Thymus (tissue), 11 donors: Measurements from ENCODE around the gene NR1I2. TPM values are rescaled to one million over a fixed set of nuclear protein-coding genes. Genes with fewer than 3 reads are reported as not detected.

Experiments
- DNase-seq, 9 donors: peaks; one replicate each; pipeline ENCODE4 v3.0.0-alpha.2; 2013; ENCODE audit warnings: low spot score in 9 of 9, low read depth in 6 of 9, missing footprints in 1 of 9
- H3K27ac ChIP-seq, 2 donors: one replicate each; pipeline ENCODE4 v1.5.1; 2013; ENCODE audit warnings: control low read depth in 1 of 2, low read depth in 1 of 2, low read length in 1 of 2, mild to moderate bottlenecking in 1 of 2, moderate library complexity in 1 of 2
- H3K27me3 ChIP-seq, 2 donors: one replicate each; pipeline ENCODE4 v1.5.1; 2013; ENCODE audit warnings: low read length in 1 of 2; ENCODE audit not compliant: control insufficient read depth in 2 of 2, insufficient read depth in 1 of 2
- H3K36me3 ChIP-seq, 2 donors: one replicate each; pipeline ENCODE4 v1.5.1; 2013; ENCODE audit warnings: low read length in 1 of 2, mild to moderate bottlenecking in 1 of 2, moderate library complexity in 1 of 2; ENCODE audit not compliant: control insufficient read depth in 2 of 2, insufficient read depth in 2 of 2
- H3K4me1 ChIP-seq, 2 donors: one replicate each; pipeline ENCODE4 v1.5.1; 2013; ENCODE audit warnings: low read length in 2 of 2; ENCODE audit not compliant: control insufficient read depth in 2 of 2, insufficient read depth in 2 of 2
- H3K4me3 ChIP-seq, 2 donors: one replicate each; pipeline ENCODE4 v1.5.1; 2013; ENCODE audit warnings: low read length in 2 of 2, control low read depth in 1 of 2, mild to moderate bottlenecking in 1 of 2
- H3K9me3 ChIP-seq, 2 donors: one replicate each; pipeline ENCODE4 v1.5.1; 2013; ENCODE audit warnings: low read length in 1 of 2, mild to moderate bottlenecking in 1 of 2; ENCODE audit not compliant: control insufficient read depth in 2 of 2, insufficient read depth in 1 of 2
- WGBS: extraction: QIAGEN DNeasy Blood & Tissue Kit; methylation state at CpG from one replicate; pipeline ENCODE4 v1.1.7; 2013; 5-methylcytosine and 5-hydroxymethylcytosine counted together
- polyA plus RNA-seq: library from polyadenylated mRNA; stranded (reverse); fragments of 200-250 nt; gene quantifications from one replicate; pipeline ENCODE4 v1.2.3, GENCODE V29; 2013
- total RNA-seq: library from RNA; stranded (reverse); fragments of 120-200 nt; gene quantifications from one replicate; pipeline ENCODE4 v1.2.4, GENCODE V29; 2013
- donor health status: healthy.

The NR1I2 gene
- total and polyA plus RNA-seq, 2 donors: 0.14 to 0.21 TPM

- Histone ChIP-seq H3K9me3 (no peaks in the 10 kb centered on the region), H3K36me3 (peaks cover 14 to 21% of the 10 kb centered on the region in 2 donors), H3K4me1 (no peaks in the 10 kb centered on the region), H3K4me3 (no peak overlapping the region), H3K27ac (no peak overlapping the region), H3K27me3 (no peaks in the 10 kb centered on the region)
- no peak for DNase-seq
- WGBS: 98% methylated on average over 2 of the region's 2 CpGs
Measured at GRCh38 chr3:119829420-119829819, 47.5 kb downstream of the NR1I2 start.

DNA sequence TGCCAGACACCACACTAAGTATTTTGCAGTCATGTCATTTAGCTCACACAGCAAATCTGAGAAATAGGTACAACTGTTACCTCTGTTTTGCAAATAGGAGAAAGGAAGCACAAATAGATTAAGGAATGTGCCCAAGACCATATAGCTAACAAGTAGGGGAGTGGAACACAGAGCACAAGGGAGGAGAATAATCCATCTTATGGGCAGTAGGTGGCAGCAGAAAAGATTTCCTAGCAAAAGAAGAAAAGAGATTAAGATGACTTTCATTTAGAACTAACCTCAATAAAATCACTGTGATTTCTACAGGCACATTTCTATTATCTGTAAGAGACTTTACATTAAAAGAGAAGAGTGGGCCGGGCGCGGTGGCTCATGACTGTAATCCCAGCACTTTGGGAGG, 49.1 kb downstream of the NR1I2 start:
- no peaks in the 10 kb centered on the region for H3K27me3 ChIP-seq
- no peak for DNase-seq
- H3K27ac ChIP-seq: no peak overlapping the region
- H3K36me3 ChIP-seq: peaks cover 4 to 8% of the 10 kb centered on the region in 2 donors
- H3K4me3 ChIP-seq: no peak overlapping the region
- WGBS: 96% methylated on average over 3 of the region's 3 CpGs
- H3K4me1 ChIP-seq: no peaks in the 10 kb centered on the region
- no peaks in the 10 kb centered on the region for H3K9me3 ChIP-seq

- H3K36me3 ChIP-seq: peaks cover under 1% of the 10 kb centered on the region in 2 donors
- DNase-seq: no peak
- H3K4me1 ChIP-seq: no peaks in the 10 kb centered on the region
- no peak overlapping the region for H3K4me3 ChIP-seq
- H3K27me3 ChIP-seq: no peaks in the 10 kb centered on the region
- no peak overlapping the region for H3K27ac ChIP-seq
- WGBS: 85% methylated on average over 1 of the region's 1 CpG
- H3K9me3 ChIP-seq: no peaks in the 10 kb centered on the region
Measured at GRCh38 chr3:119831941-119832371, 50.1 kb downstream of the NR1I2 start.

DNA sequence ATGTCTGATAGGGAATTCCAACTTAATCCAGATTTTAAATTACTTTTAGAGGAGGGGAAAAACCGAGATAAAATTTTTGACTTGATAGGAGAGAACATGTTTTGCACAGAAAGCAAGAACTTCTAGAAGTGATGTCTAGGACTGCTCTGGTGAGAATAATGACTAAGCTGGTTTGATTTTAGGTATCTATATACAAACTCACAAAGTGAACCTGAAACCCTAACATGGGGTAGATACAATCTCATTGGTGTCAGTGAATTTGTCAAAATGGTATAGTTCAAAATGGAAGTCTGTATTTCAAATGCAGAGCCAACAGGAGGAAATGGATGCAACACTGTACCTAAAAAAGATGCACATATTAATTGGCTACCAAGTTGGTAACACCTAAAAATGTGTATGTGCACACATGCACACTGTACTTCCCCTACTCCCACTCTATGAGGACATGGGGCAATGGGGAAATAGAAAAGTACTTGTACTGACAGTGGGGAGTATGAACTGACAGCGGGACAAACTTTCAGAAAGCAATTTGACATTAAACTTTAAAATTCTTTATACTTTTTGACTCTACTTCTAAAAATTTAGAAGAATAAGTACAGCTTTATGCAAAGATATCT, 53.0 kb downstream of the NR1I2 start:
- no peak for DNase-seq
- no peaks in the 10 kb centered on the region for H3K9me3 ChIP-seq
- no peak overlapping the region for H3K27ac ChIP-seq
- no peaks in the 10 kb centered on the region for H3K36me3 ChIP-seq
- H3K27me3 ChIP-seq: no peaks in the 10 kb centered on the region
- H3K4me3 ChIP-seq: no peak overlapping the region
- WGBS: 97% methylated on average over 2 of the region's 2 CpGs
- no peaks in the 10 kb centered on the region for H3K4me1 ChIP-seq

GRCh38 chr3:119835556-119835955, 53.7 kb downstream of the NR1I2 start:
- Histone ChIP-seq H3K27ac (no peak overlapping the region), H3K9me3 (no peaks in the 10 kb centered on the region), H3K27me3 (no peaks in the 10 kb centered on the region), H3K4me3 (no peak overlapping the region), H3K36me3 (no peaks in the 10 kb centered on the region), H3K4me1 (no peaks in the 10 kb centered on the region)
- DNase-seq: no peak

DNA sequence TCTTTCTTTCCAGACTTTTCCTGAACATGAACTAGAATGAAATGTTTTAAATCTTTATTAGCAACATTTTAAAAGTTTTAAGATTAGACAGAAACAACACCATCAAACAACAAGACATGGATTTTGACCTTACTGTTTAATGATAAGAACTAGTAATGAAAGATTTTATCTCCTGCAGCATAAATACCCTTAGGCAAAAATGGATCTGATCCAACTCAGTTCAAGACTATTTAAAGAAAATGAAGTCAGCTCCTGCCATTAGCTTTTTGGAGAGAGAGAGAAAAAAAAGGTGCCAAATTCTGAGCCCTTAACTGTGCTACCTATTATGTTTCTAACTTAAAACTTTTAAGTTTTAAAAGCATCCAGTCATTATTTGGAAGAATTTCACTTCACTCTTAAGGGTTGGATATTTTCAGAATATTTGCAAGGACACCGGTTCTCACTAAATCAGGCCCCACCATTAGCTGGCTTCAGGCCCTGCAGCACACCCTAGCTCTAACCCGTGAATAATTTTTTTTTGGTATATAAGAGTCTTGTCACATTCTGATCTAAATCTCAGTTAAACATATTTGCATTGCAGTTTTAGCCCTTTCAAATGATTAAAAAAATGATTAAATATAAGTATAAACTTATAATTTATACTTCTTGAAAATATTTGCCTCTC, 60.0 kb downstream of the NR1I2 start:
- Histone ChIP-seq H3K9me3 (no peaks in the 10 kb centered on the region), H3K4me1 (no peaks in the 10 kb centered on the region), H3K4me3 (no peak overlapping the region), H3K27ac (no peak overlapping the region), H3K27me3 (no peaks in the 10 kb centered on the region), H3K36me3 (peaks cover 3 to 9% of the 10 kb centered on the region in 2 donors)
- WGBS: 95% methylated on average over 2 of the region's 2 CpGs
- no peak for DNase-seq

- Histone ChIP-seq H3K36me3 (peaks cover 0 to 2% of the 10 kb centered on the region in 2 donors), H3K4me1 (no peaks in the 10 kb centered on the region), H3K4me3 (no peak overlapping the region), H3K27ac (no peak overlapping the region), H3K27me3 (no peaks in the 10 kb centered on the region), H3K9me3 (no peaks in the 10 kb centered on the region)
- WGBS: 97% methylated on average over 2 of the region's 2 CpGs
- no peak for DNase-seq
Measured at GRCh38 chr3:119849126-119849525, 67.2 kb downstream of the NR1I2 start.

DNA sequence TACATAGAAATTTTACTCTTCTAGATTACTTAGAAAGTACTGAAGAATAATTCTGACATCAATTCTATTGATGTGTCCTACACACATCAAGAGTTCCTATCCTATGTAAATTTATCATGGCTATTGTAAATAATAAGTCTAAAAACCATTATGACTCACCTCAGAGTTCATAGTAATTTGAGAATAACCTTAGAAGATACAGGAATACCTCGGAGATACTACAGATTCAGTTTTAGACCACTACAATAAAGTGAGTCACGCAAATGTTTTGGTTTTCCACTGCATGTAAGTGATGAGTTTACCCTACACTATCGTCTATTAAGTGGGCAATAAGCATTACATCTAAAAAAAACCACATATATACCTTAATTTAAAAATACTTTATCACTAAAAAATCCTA, 74.8 kb downstream of the NR1I2 start:
- WGBS: 97% methylated on average over 3 of the region's 3 CpGs
- H3K27me3 ChIP-seq: no peaks in the 10 kb centered on the region
- H3K4me3 ChIP-seq: no peak overlapping the region
- DNase-seq: no peak
- peaks cover 0 to 2% of the 10 kb centered on the region in 2 donors for H3K9me3 ChIP-seq
- no peak overlapping the region for H3K27ac ChIP-seq
- H3K36me3 ChIP-seq: peaks cover 8 to 22% of the 10 kb centered on the region in 2 donors
- no peaks in the 10 kb centered on the region for H3K4me1 ChIP-seq

DNA sequence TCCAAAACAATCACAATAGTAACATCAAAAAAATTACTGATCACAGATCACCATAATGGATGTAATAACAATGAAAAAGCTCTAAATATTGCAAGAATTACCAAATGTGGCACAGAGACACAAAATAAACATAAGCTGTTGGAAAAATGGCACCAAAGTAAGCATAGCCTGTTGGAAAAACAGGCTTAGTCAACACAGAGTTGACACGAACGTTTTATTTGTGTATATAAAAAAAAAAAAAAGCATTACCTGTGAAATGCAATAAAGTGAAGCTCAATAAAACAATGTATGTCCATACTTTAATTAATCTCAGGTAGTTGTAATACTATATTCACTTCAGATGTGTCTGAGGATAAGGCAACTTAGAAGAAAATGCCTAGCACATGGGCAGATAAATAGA, 77.1 kb downstream of the NR1I2 start:
- 98% methylated on average over 2 of the region's 2 CpGs for WGBS
- peaks cover 12 to 36% of the 10 kb centered on the region in 2 donors for H3K36me3 ChIP-seq

More for the DNA sequence above, 77.1 kb downstream of the NR1I2 start:
- H3K27ac ChIP-seq: no peak overlapping the region
- peaks cover 0 to 2% of the 10 kb centered on the region in 2 donors for H3K9me3 ChIP-seq
- H3K4me1 ChIP-seq: no peaks in the 10 kb centered on the region
- no peak for DNase-seq
- H3K4me3 ChIP-seq: no peak overlapping the region
- no peaks in the 10 kb centered on the region for H3K27me3 ChIP-seq
